Central memory CD4-positive, alpha-beta T cell (primary cell): Measurements from ENCODE around the gene PLEKHA5.
"Not testable (repeated sequence)": the region's sequence is repeated elsewhere in the genome, so short reads cannot be mapped to it uniquely, and the experiment has no call there.

Source experiments
- DNase-seq: peaks from one replicate; pipeline ENCODE4 v3.0.0; 2022

The PLEKHA5 gene

GRCh38 chr12:19285793-19286448 lies 156.4 kb downstream of the PLEKHA5 start:
- no peak for DNase-seq

GRCh38 chr12:19287302-19287701 lies 157.8 kb downstream of the PLEKHA5 start:
- DNase-seq, result no peak

GRCh38 chr12:19288161-19288560 lies 158.6 kb downstream of the PLEKHA5 start:
- no peak for DNase-seq

GRCh38 chr12:19288603-19289244 lies 159.2 kb downstream of the PLEKHA5 start:
- peak; percentile 8 for DNase-seq

GRCh38 chr12:19298836-19299605 lies 169.5 kb downstream of the PLEKHA5 start:
- no peak for DNase-seq

GRCh38 chr12:19299765-19300164 lies 170.2 kb downstream of the PLEKHA5 start:
- no peak for DNase-seq

GRCh38 chr12:19301223-19301622 lies 171.7 kb downstream of the PLEKHA5 start:
- no peak for DNase-seq

- no peak for DNase-seq
These were observed 172.2 kb downstream of the PLEKHA5 start for GRCh38 chr12:19301688-19302087.

GRCh38 chr12:19302100-19302640 lies 172.6 kb downstream of the PLEKHA5 start:
- no peak for DNase-seq

GRCh38 chr12:19303496-19303895 lies 174.0 kb downstream of the PLEKHA5 start:
- no peak for DNase-seq

- no peak for DNase-seq
These were observed 174.7 kb downstream of the PLEKHA5 start for GRCh38 chr12:19304149-19304750.

GRCh38 chr12:19305621-19306020 lies 176.1 kb downstream of the PLEKHA5 start:
- not testable (repeated sequence) for DNase-seq

- no peak for DNase-seq
These were observed 176.8 kb downstream of the PLEKHA5 start for GRCh38 chr12:19306366-19306765.

GRCh38 chr12:19307451-19307850 lies 177.9 kb downstream of the PLEKHA5 start:
- no peak for DNase-seq

GRCh38 chr12:19311165-19311564 lies 181.6 kb downstream of the PLEKHA5 start:
- DNase-seq, result no peak

GRCh38 chr12:19312637-19313036 lies 183.1 kb downstream of the PLEKHA5 start:
- DNase-seq, result no peak

GRCh38 chr12:19316425-19316824 lies 186.9 kb downstream of the PLEKHA5 start:
- DNase-seq, result no peak

- no peak for DNase-seq
These were observed 192.8 kb downstream of the PLEKHA5 start for GRCh38 chr12:19322376-19322775.

GRCh38 chr12:19323805-19324204 lies 194.3 kb downstream of the PLEKHA5 start:
- no peak for DNase-seq

GRCh38 chr12:19326102-19326501 lies 196.6 kb downstream of the PLEKHA5 start:
- DNase-seq, result no peak

- DNase-seq, result no peak
These were observed 202.7 kb downstream of the PLEKHA5 start for GRCh38 chr12:19332196-19332595.

- DNase-seq, result no peak
These were observed 208.9 kb downstream of the PLEKHA5 start for GRCh38 chr12:19338405-19338804.

- DNase-seq, result not testable (repeated sequence)
These were observed 221.3 kb downstream of the PLEKHA5 start for GRCh38 chr12:19350850-19351249.
